Epidermal melanocyte (primary cell): ENCODE measurements around the gene HMCN2.
"Not testable (repeated sequence)": the region's sequence is repeated elsewhere in the genome, so short reads cannot be mapped to it uniquely, and the experiment has no call there.

Experiments used
- DNase-seq: peaks from one replicate; pipeline ENCODE4 v3.0.0; 2011; ENCODE audit warnings: low spot score; ENCODE audit not compliant: insufficient read length

The HMCN2 gene

GRCh38 chr9:130385257-130385656 lies 119.7 kb downstream of the HMCN2 start:
- DNase-seq: no peak

- no peak for DNase-seq
These were observed 121.8 kb downstream of the HMCN2 start for GRCh38 chr9:130387398-130387797.

DNA sequence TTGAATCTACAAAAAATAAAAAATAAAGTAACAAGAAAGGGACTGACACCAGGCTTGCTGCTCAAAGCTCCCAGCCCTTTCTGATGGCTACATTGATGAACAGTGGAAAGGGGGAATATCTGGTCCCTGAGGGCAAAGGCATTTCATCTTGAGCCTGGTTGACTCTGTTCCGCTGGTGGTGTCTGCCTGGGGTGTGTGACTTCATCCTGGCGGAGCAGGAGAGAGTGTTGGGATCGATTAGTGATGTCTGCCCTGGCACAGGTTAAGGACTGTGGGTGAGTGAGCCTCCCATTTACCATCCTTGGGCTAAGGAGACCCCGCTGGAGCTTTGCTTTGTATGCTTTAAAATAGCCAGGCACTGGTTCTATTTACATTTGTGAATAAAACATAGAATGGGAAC lies 122.3 kb downstream of the HMCN2 start:
- no peak for DNase-seq

- DNase-seq: no peak
These were observed 124.8 kb downstream of the HMCN2 start for GRCh38 chr9:130390390-130390789.

- DNase-seq: no peak
These were observed 125.4 kb downstream of the HMCN2 start for GRCh38 chr9:130390986-130391385.

- DNase-seq: no peak
These were observed 126.3 kb downstream of the HMCN2 start for GRCh38 chr9:130391866-130392265.

- no peak for DNase-seq
These were observed 128.1 kb downstream of the HMCN2 start for GRCh38 chr9:130393681-130394071.

DNA sequence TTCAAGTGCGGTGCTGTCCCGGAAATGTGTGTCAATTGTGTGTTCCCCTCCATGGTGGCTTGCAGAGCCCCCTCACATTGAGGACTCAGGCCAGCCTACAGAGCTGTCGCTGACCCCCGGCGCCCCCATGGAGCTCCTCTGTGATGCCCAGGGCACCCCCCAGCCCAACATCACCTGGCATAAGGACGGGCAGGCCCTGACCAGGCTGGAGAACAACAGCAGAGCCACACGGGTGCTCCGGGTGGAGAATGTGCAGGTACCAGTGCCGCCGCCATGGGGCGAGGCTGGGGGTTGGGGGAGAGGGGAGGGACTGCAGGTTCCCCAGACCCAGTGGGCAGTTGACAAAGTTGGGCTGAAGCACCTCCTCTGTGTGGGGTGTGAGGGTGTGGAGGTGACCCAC lies 128.8 kb downstream of the HMCN2 start:
- no peak for DNase-seq

DNA sequence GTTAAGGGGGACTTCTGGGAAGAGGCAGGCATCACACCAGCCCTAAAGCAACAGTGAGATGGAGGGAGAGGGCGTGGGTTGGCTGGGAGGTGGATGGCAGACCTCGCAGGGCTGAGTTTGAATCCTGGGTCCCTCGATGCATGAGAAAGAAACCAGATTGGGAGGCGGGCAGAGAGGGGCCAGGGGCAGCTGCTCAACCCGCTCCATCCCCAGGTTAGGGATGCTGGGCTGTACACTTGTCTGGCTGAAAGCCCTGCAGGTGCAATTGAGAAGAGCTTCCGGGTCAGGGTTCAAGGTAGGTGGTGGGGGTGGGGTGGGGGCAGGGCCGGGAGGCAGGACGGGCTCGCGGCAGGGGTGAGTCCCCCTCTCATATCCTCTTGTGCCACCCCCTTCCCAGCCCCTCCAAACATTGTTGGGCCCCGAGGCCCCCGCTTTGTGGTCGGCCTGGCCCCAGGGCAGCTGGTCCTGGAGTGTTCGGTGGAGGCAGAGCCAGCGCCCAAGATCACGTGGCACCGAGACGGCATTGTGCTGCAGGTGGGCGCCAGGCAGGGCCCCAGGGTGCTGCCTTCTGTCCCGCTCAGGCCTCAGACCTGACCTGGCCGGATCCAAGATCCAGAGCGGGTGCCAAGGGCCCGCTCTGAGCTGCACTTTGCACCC lies 129.4 kb downstream of the HMCN2 start:
- DNase-seq: no peak

DNA sequence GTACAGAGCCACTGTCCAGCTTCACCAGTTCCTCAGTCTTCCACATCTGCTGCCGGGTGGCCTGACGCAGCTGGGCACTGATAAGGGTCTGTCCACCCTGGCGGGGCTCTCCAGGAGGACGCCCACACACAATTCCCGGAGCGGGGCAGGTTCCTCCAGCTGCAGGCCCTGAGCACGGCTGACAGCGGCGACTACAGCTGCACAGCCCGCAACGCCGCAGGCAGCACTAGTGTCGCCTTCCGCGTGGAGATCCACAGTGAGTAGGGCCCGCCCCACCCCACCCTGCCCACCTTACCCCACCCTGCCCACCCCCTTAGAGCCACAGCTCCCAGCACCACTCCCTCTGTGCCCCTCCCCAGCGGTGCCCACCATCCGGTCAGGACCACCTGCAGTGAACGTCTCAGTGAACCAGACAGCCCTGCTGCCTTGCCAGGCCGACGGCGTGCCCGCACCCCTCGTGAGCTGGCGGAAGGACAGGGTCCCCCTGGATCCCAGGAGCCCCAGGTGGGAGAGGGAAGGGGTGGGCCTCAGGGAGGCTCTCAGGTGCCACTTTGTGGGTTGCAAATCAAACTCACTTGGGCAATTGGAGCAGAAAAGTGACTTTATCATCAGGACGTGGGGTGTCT lies 130.4 kb downstream of the HMCN2 start:
- no peak for DNase-seq

DNA sequence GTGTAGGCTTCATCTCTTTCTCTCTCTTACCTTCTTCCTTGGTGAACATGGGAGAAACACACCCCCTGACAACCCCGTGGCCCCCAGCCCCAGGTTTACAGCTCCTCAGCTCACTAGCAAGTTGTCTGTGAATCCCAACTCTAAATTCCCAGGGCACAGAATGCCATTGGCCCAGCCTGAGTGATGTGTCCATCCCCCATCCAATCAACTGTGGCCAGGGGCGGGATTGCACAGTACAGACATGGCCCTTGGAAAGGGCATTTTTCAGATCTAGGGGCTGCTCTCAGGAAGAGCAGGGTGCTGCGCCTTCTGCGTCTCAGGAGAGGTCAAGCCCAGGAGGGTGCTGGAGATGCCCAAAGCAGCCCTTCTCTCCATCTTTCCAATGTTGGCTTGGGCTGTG lies 131.0 kb downstream of the HMCN2 start:
- no peak for DNase-seq

GRCh38 chr9:130398487-130399240 lies 133.1 kb downstream of the HMCN2 start:
- no peak for DNase-seq

GRCh38 chr9:130399768-130400167 lies 134.2 kb downstream of the HMCN2 start:
- DNase-seq: no peak

DNA sequence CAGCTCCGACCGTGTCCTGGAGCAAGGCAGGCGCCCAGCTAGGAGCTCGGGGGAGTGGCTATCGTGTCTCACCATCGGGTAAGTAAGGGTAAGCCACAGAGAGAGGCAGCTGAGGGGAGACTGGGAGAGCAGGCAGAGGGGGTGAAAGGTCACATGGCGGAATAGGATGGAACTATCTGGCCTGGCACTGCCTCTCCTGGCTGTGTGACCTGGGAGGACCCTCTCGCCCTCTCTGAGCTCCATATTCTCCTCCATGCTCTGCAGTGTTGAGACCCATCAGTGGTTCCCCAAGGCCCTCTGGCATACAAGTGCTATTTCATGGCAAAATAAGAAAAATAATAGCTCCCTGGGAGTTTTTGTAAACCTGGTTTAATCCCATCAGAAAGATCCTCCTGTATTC lies 135.3 kb downstream of the HMCN2 start:
- DNase-seq: no peak

GRCh38 chr9:130401742-130402141 lies 136.2 kb downstream of the HMCN2 start:
- DNase-seq: not testable (repeated sequence)

DNA sequence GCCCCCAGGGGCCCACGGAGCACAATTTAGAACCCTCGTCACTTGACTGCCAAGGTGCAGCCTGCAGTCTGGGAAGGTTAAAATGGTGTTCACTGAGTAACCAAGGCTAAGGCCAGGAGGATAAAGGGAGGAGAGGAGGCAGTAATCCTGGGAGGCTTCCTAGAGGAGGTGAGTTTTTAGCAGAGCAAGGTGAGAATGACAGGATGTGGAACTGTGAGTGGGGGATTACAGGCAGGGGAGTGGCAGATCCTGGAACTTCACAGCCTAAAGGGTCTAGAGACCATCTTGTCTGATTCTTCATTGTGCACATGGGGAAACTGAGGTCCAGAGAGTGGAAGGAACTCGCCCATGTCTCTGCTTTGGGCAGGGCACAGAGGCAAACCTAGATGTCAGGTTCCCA lies 136.7 kb downstream of the HMCN2 start:
- DNase-seq: no peak

DNA sequence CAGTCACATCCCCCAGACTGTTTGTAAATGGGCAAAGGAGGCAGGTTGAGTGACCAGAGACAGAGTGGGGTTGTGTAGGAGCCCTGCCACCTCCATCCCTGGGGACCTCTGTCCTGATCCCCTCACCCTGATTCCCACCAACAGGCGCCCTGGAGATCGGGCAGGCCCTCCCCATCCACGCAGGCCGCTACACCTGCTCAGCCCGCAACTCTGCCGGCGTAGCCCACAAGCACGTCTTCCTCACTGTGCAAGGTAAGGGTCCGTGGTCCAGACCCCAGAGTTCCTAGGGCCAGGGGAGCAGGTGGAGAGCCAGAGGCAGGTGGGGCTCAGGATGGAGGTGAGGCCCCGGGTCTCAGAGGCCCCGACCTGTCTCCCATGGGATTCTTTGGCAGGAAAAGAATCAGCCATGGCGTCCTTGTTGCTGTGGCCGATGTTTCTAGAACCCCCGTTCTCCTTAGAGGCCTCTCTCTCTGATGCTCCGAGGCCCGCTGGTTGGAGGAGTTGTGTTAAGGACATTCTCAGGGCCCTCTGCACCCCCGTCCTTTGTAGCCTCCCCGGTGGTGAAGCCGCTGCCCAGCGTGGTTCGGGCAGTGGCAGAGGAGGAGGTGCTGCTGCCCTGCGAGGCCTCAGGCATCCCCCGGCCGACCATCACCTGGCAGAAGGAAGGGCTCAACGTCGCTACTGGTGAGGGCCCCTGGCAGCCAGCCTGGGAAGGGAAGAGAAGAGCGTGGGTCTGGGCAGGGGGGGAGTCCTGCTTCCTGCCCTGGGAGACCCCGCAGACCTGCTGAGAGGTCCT lies 137.3 kb downstream of the HMCN2 start:
- no peak for DNase-seq

GRCh38 chr9:130405657-130406257 lies 140.2 kb downstream of the HMCN2 start:
- DNase-seq: no peak

- DNase-seq: no peak
These were observed 140.8 kb downstream of the HMCN2 start for GRCh38 chr9:130406278-130406895.

- DNase-seq: no peak
These were observed 142.5 kb downstream of the HMCN2 start for GRCh38 chr9:130407916-130408663.
